SK-N-MC (cell line): ENCODE measurements around the gene NANOG.

Source experiments
- EZH2 ChIP-seq: fragments of 200-600 bp; sonication (generic); IDR thresholded peaks from one replicate; pipeline ENCODE4 v1.6.1; 2017; ENCODE audit warnings: antibody characterized with exemption
- POLR2AphosphoS5 ChIP-seq: IDR thresholded peaks from 2 replicates; pipeline ENCODE4 v1.6.1; 2012; ENCODE audit warnings: mild to moderate bottlenecking, low read depth, low read length, borderline replicate concordance

GRCh38 chr12:7793211-7793610, 4.0 kb downstream of the NANOG start:
- TF ChIP-seq EZH2: no peak
- no peak for TF ChIP-seq POLR2AphosphoS5
